A549 (cell line): Measurements from ENCODE around the gene PRDM11. TPM values are rescaled to one million over a fixed set of nuclear protein-coding genes. Genes with fewer than 3 reads are reported as not detected.

ENCODE experiments used
- ATAC-seq, 2 experiments: fragments of 200-7000 bp in 1 of 2; fragments of >200 bp in 1 of 2; cut with Nextera tagmentation in 1 of 2; cut with Tn5 transposase in 1 of 2; 3 replicates each; pipeline versions ENCODE4 v1.8.0 to v1.9.1; 2018 to 2020; ENCODE audit warnings: mild to moderate bottlenecking in 1 of 2, moderate library complexity in 1 of 2
- CTCF ChIA-PET: fragments of 300-600 bp; sonication (Branson Sonifier 250); formaldehyde crosslinking; extraction: SDS; loops from one replicate; lab custom pipeline; 2021; ENCODE audit warnings: antibody characterized with exemption, inconsistent platforms; lab: Yijun Ruan, JAX
- POLR2A ChIA-PET: fragments of 350-600 bp; formaldehyde crosslinking; extraction: SDS; loops from one replicate; lab custom pipeline; 2021; ENCODE audit warnings: antibody characterized with exemption, inconsistent platforms; lab: Yijun Ruan, JAX
- DNase-seq, 2 experiments: peaks; one replicate each; pipeline versions ENCODE4 v3.0.0 to v3.0.0-alpha.2; 2011 to 2016; ENCODE audit warnings: low read depth in 1 of 2, low spot score in 1 of 2
- FAIRE-seq: peaks from 2 replicates; lab custom pipeline; 2011; peaks lifted over from hg19 to GRCh38; lab: Jason Lieb, UNC
- H3K27ac ChIP-seq, 2 experiments: fragments of >200 bp; sonication (Bioruptor Twin); formaldehyde crosslinking; 3 replicates each; pipeline ENCODE4 v1.5.1; 2016 to 2017
- H3K4me1 ChIP-seq: fragments of >200 bp; sonication (Bioruptor Twin); formaldehyde crosslinking; 3 replicates; pipeline ENCODE4 v1.6.1; 2016
- H3K4me2 ChIP-seq: fragments of >200 bp; sonication (Bioruptor Twin); formaldehyde crosslinking; 3 replicates; pipeline ENCODE4 v1.6.1; 2016
- H3K4me3 ChIP-seq: fragments of >200 bp; sonication (Bioruptor Twin); formaldehyde crosslinking; 3 replicates; pipeline ENCODE4 v1.5.1; 2016
- H3K9me3 ChIP-seq: fragments of >200 bp; sonication (Bioruptor Twin); formaldehyde crosslinking; 3 replicates; pipeline ENCODE4 v1.6.1; 2016
- HES2 ChIP-seq: fragments of >200 bp; sonication (Bioruptor Twin); formaldehyde crosslinking; IDR thresholded peaks from 2 replicates; pipeline ENCODE4 v1.6.1; 2016
- MAZ ChIP-seq: fragments of 150-350 bp; IDR thresholded peaks from 2 replicates; pipeline ENCODE4 v1.6.1; 2014; ENCODE audit warnings: antibody characterized with exemption, low read depth, low read length, borderline replicate concordance
- NR3C1 ChIP-seq: fragments of >200 bp; sonication (Bioruptor Twin); formaldehyde crosslinking; IDR thresholded peaks from 3 replicates; pipeline ENCODE4 v1.6.1; 2017
- RAD21 ChIP-seq, 2 experiments: fragments of >200 bp in 1 of 2; sonication (Bioruptor Twin) in 1 of 2; formaldehyde crosslinking in 1 of 2; IDR thresholded peaks in 1 of 2; conservative IDR thresholded peaks in 1 of 2; 2 replicates in 1 of 2; 3 replicates in 1 of 2; pipeline ENCODE4 v1.6.1; 2012 to 2018; ENCODE audit warnings: inconsistent platforms in 1 of 2
- WGBS: methylation state at CpG from one replicate; pipeline ENCODE4 v1.1.6; 2017; ENCODE audit errors: missing lambda C conversion rate; 5-methylcytosine and 5-hydroxymethylcytosine counted together
- polyA plus RNA-seq, 4 experiments: library from polyadenylated mRNA; depleted of rRNA in 3 of 4; stranded (reverse); fragments of >200 nt; fragmentation: RNase III in 1 of 4; extraction: RNeasy Plus Mini Kit Qiagen cat#74134 plus additional on column Dnase treatment in 1 of 4; gene quantifications; 2 replicates in 3 of 4; 3 replicates in 1 of 4; pipeline ENCODE4 v1.2.3, GENCODE V29; 2011 to 2017
- TF ChIP-seq, protein P1 (sequence below): fragments of 200-600 bp; sonication (generic); IDR thresholded peaks from 2 replicates; pipeline ENCODE4 v1.6.1; 2016; ENCODE audit warnings: antibody characterized with exemption, mild to moderate bottlenecking, moderate library complexity

PRDM11 gene
- polyA plus RNA-seq, 2 of the 4 experiments (the other 2 are of a cell fraction), result 4.3 to 5.3 TPM

DNA sequence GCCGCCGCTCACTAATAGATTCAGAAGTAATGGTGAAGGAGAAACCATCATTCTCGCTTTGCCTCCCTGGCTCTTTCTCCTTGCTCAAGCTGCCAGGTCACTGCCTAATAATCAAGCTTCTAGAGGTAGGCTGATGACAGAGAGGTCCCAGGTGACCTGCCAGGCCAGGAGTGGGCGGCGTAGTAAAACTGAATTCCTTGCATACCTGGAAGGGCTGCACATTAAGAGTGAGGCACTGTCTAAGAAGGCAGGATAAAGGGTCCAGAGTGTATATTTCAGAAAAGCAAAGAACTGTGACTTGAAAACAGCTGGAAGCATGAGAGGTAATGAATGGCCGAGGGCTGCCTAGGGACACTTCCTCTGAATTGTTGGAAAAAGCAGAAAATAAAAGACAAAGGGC is 135.6 kb downstream of the PRDM11 start:
- Histone ChIP-seq H3K4me2 (no peak overlapping the region), H3K27ac (no peak overlapping the region), H3K4me1 (no peaks in the 10 kb centered on the region), H3K4me3 (no peak overlapping the region)
- ChIA-PET CTCF (interaction anchor here (0.6 to 3.0 kb wide), 5 partner anchors 10 to 172 kb away, joined by 3 to 18 read pairs (median 5); no protein-coding TSS in a partner anchor), POLR2A (no interaction called here)
- WGBS, result 87% methylated on average over 6 of the region's 6 CpGs
- DNase-seq, result no peak
- TF ChIP-seq NR3C1 (no peak), HES2 (no peak), RAD21 (conservative IDR thresholded peaks at IDR 0.05 in 1 of 2, IDR thresholded peaks at IDR 0.05 in 1 of 2) (no peak), MAZ (no peak)
- TF ChIP-seq, protein P1, sequence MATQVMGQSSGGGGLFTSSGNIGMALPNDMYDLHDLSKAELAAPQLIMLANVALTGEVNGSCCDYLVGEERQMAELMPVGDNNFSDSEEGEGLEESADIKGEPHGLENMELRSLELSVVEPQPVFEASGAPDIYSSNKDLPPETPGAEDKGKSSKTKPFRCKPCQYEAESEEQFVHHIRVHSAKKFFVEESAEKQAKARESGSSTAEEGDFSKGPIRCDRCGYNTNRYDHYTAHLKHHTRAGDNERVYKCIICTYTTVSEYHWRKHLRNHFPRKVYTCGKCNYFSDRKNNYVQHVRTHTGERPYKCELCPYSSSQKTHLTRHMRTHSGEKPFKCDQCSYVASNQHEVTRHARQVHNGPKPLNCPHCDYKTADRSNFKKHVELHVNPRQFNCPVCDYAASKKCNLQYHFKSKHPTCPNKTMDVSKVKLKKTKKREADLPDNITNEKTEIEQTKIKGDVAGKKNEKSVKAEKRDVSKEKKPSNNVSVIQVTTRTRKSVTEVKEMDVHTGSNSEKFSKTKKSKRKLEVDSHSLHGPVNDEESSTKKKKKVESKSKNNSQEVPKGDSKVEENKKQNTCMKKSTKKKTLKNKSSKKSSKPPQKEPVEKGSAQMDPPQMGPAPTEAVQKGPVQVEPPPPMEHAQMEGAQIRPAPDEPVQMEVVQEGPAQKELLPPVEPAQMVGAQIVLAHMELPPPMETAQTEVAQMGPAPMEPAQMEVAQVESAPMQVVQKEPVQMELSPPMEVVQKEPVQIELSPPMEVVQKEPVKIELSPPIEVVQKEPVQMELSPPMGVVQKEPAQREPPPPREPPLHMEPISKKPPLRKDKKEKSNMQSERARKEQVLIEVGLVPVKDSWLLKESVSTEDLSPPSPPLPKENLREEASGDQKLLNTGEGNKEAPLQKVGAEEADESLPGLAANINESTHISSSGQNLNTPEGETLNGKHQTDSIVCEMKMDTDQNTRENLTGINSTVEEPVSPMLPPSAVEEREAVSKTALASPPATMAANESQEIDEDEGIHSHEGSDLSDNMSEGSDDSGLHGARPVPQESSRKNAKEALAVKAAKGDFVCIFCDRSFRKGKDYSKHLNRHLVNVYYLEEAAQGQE, result no peak
- TF ChIP-seq, all 56 proteins: peak for 0
- FAIRE-seq (no peak), ATAC-seq (no peak)
- H3K9me3 ChIP-seq, result peaks cover 17% of the 10 kb centered on the region

Other genes starting within 250 kb of the PRDM11 start
- 11.2 and 20.7 TPM in 2 replicates for gene TP53I11, start 195.8 kb upstream of the PRDM11 start, polyA plus RNA-seq (2011; rRNA removed)
- gene TP53I11, start 195.8 kb upstream of the PRDM11 start, polyA plus RNA-seq (2017; fragmentation: RNase III; extraction: RNeasy Plus Mini Kit Qiagen cat#74134 plus additional on column Dnase treatment), result 28.2 to 36.1 TPM (median 28.5 TPM) in 3 replicates
- gene SYT13, start 139.7 kb downstream of the PRDM11 start, polyA plus RNA-seq (2011; rRNA removed), result 8.1 and 10.7 TPM in 2 replicates
- 8.1 to 13.1 TPM (median 12.9 TPM) in 3 replicates for gene SYT13, start 139.7 kb downstream of the PRDM11 start, polyA plus RNA-seq (2017; fragmentation: RNase III; extraction: RNeasy Plus Mini Kit Qiagen cat#74134 plus additional on column Dnase treatment)